A673 (cell line): ENCODE results near the gene COPS7A. TPM values are rescaled to one million over a fixed set of nuclear protein-coding genes. Genes with fewer than 3 reads are reported as not detected.

Experiments used
- BruUV-seq: library from RNA; stranded (reverse); fragments of 400-500 nt; replicated peaks from 2 replicates; lab custom pipeline; 2021; lab: Mats Ljungman, UMichigan
- CTCF ChIA-PET: fragments of 300-600 bp; sonication (Branson Sonifier 250); formaldehyde crosslinking; loops from one replicate; lab custom pipeline; 2022; ENCODE audit warnings: antibody characterized with exemption; lab: Charles Lee
- POLR2A ChIA-PET: fragments of 300-600 bp; sonication (Branson Sonifier 250); formaldehyde crosslinking; loops from one replicate; lab custom pipeline; 2022; ENCODE audit warnings: antibody characterized with exemption; ENCODE audit not compliant: low non-redundant PET; lab: Charles Lee
- DNase-seq: peaks from one replicate; pipeline ENCODE4 v3.0.0-alpha.2; 2015; ENCODE audit warnings: low spot score
- H3K27ac ChIP-seq: fragments of 200-600 bp; sonication (generic); 2 replicates; pipeline ENCODE4 v1.5.1; 2016; ENCODE audit warnings: mixed run types, low read depth, mild to moderate bottlenecking, mixed read lengths, antibody characterized with exemption, low read length; ENCODE audit not compliant: poor library complexity, severe bottlenecking
- H3K27me3 ChIP-seq: fragments of 200-600 bp; sonication (generic); replicated peaks from 2 replicates; pipeline ENCODE4 v1.6.1; 2017; ENCODE audit warnings: mixed run types, low read depth, mild to moderate bottlenecking, mixed read lengths, antibody characterized with exemption, low read length; ENCODE audit not compliant: insufficient read depth, poor library complexity
- H3K36me3 ChIP-seq: fragments of 200-600 bp; sonication (generic); 2 replicates; pipeline ENCODE4 v1.6.1; 2016; ENCODE audit warnings: mixed run types, mild to moderate bottlenecking, mixed read lengths, antibody characterized with exemption, low read length; ENCODE audit not compliant: insufficient read depth, poor library complexity, severe bottlenecking
- H3K4me1 ChIP-seq: fragments of 200-600 bp; sonication (generic); 2 replicates; pipeline ENCODE4 v1.6.1; 2017; ENCODE audit warnings: mixed run types, mild to moderate bottlenecking, mixed read lengths, antibody characterized with exemption, low read length; ENCODE audit not compliant: insufficient read depth, poor library complexity, severe bottlenecking
- H3K4me3 ChIP-seq: fragments of 200-600 bp; sonication (generic); 2 replicates; pipeline ENCODE4 v1.5.1; 2016; ENCODE audit warnings: low read depth, mixed run types, mild to moderate bottlenecking, mixed read lengths, low read length; ENCODE audit not compliant: poor library complexity, severe bottlenecking
- H3K9me3 ChIP-seq: fragments of 200-600 bp; sonication (generic); 2 replicates; pipeline ENCODE4 v1.6.1; 2016; ENCODE audit warnings: mixed run types, low read depth, mild to moderate bottlenecking, mixed read lengths, antibody characterized with exemption, low read length; ENCODE audit not compliant: poor library complexity, severe bottlenecking
- CTCF ChIP-seq: fragments of 300-800, 200-600 bp; sonication (generic); conservative IDR thresholded peaks from 2 replicates; pipeline ENCODE4 v1.5.1; 2017; ENCODE audit warnings: low read depth, mild to moderate bottlenecking, antibody characterized with exemption, low read length, moderate library complexity, mixed read lengths
- EZH2 ChIP-seq: fragments of 200-600 bp; sonication (generic); IDR thresholded peaks from 2 replicates; pipeline ENCODE4 v1.6.1; 2017; ENCODE audit warnings: borderline replicate concordance, low read depth, mild to moderate bottlenecking, mixed read lengths, antibody characterized with exemption, low read length; ENCODE audit not compliant: poor library complexity, severe bottlenecking
- intact Hi-C: fragments of 100-400 bp; cut with micrococcal nuclease; formaldehyde crosslinking; loops from one replicate; pipeline ENCODE4 v1.10.0; 2022; ENCODE audit not compliant: unreplicated experiment
- total RNA-seq: library from RNA; stranded (reverse); gene quantifications from 2 replicates; pipeline ENCODE4 v1.2.3, GENCODE V29; 2021

Gene COPS7A
- total RNA-seq, 1 experiment from 2014 or later = 67.2 TPM

- TF ChIP-seq CTCF (no peak), EZH2 (no peak)
- Histone ChIP-seq H3K4me3 (no peak overlapping the region), H3K36me3 (no peaks in the 10 kb centered on the region), H3K9me3 (no peaks in the 10 kb centered on the region), H3K4me1 (peaks cover 17% of the 10 kb centered on the region), H3K27ac (no peak overlapping the region), H3K27me3 (no peaks in the 10 kb centered on the region)
- CTCF ChIA-PET = no interaction called here
- POLR2A ChIA-PET = no interaction called here
- no TSS peak for BruUV-seq
- intact Hi-C loops = no loop called here
- no peak for DNase-seq
Observed at GRCh38 chr12:6693832-6694355, 30.0 kb upstream of the COPS7A start.

- DNase-seq = no peak
- BruUV-seq = no TSS peak
- H3K36me3 ChIP-seq = no peaks in the 10 kb centered on the region
- H3K27ac ChIP-seq = no peak overlapping the region
- H3K4me1 ChIP-seq = peaks cover 17% of the 10 kb centered on the region
- no peak overlapping the region for H3K4me3 ChIP-seq
- intact Hi-C loops = loop anchor here (5.0 kb wide), 1 partner anchor 142 kb away; no protein-coding TSS in a partner anchor
- CTCF ChIA-PET = no interaction called here
- POLR2A ChIA-PET = no interaction called here
- TF ChIP-seq EZH2 = no peak
- peaks cover 5% of the 10 kb centered on the region for H3K27me3 ChIP-seq
- H3K9me3 ChIP-seq = no peaks in the 10 kb centered on the region
Observed at GRCh38 chr12:6694701-6695100, 29.1 kb upstream of the COPS7A start.

GRCh38 chr12:6695313-6696045 is 28.4 kb upstream of the COPS7A start:
- peak; percentile 53 for DNase-seq
- BruUV-seq = no TSS peak
- no peak overlapping the region for H3K4me3 ChIP-seq
- H3K27me3 ChIP-seq = peaks cover 11% of the 10 kb centered on the region
- H3K9me3 ChIP-seq = no peaks in the 10 kb centered on the region
- no peaks in the 10 kb centered on the region for H3K36me3 ChIP-seq
- H3K4me1 ChIP-seq = peaks cover 12% of the 10 kb centered on the region
- no peak for TF ChIP-seq EZH2
- no peak for TF ChIP-seq CTCF
- H3K27ac ChIP-seq = no peak overlapping the region
- ChIA-PET CTCF (no interaction called here), POLR2A (no interaction called here)
- intact Hi-C loops = loop anchor here (5.0 kb wide), 1 partner anchor 143 kb away; no protein-coding TSS in a partner anchor
